OCI-LY1 (cell line): Measurements from ENCODE around the gene ZNF438.

Source experiments
- H2AFZ ChIP-seq: fragments of 200-600 bp; sonication (generic), shearing (Covaris generic); 2 replicates; pipeline ENCODE4 v1.6.0; 2014; ENCODE audit warnings: antibody characterized with exemption, mild to moderate bottlenecking, low read length
- H3F3A ChIP-seq: fragments of 200-600 bp; sonication (generic), shearing (Covaris generic); 2 replicates; pipeline ENCODE4 v1.6.0; 2014; ENCODE audit warnings: mild to moderate bottlenecking, antibody characterized with exemption, low read length, moderate library complexity; ENCODE audit not compliant: insufficient read depth
- H3K27ac ChIP-seq: fragments of 200-600 bp; sonication (generic); 2 replicates; pipeline ENCODE4 v1.5.1; 2014; ENCODE audit warnings: low read length, mixed run types, mild to moderate bottlenecking, low read depth; ENCODE audit not compliant: poor library complexity, severe bottlenecking
- H3K27me3 ChIP-seq: fragments of 200-600 bp; sonication (generic); 2 replicates; pipeline ENCODE4 v1.6.0; 2014; ENCODE audit warnings: antibody characterized with exemption, mild to moderate bottlenecking, low read length, moderate library complexity; ENCODE audit not compliant: insufficient read depth
- H3K36me3 ChIP-seq: fragments of 200-600 bp; sonication (generic); 2 replicates; pipeline ENCODE4 v1.6.1; 2014; ENCODE audit warnings: mild to moderate bottlenecking, antibody characterized with exemption, low read length, moderate library complexity, mixed read lengths; ENCODE audit not compliant: insufficient read depth
- H3K4me1 ChIP-seq: fragments of 200-600 bp; sonication (generic); 2 replicates; pipeline ENCODE4 v1.5.1; 2014; ENCODE audit warnings: mild to moderate bottlenecking, low read length, moderate library complexity; ENCODE audit not compliant: insufficient read depth, severe bottlenecking
- H3K4me2 ChIP-seq: fragments of 200-600 bp; sonication (generic), shearing (Covaris generic); 2 replicates; pipeline ENCODE4 v1.6.1; 2014; ENCODE audit warnings: low read length
- H3K4me3 ChIP-seq: fragments of 200-600 bp; sonication (generic); 2 replicates; pipeline ENCODE4 v1.5.1; 2014; ENCODE audit warnings: low read length, low read depth, mild to moderate bottlenecking, mixed read lengths; ENCODE audit not compliant: poor library complexity, severe bottlenecking
- H3K79me2 ChIP-seq: fragments of 200-600 bp; shearing (Covaris generic); 2 replicates; pipeline ENCODE4 v1.6.1; 2016; ENCODE audit warnings: mixed run types, low read length, mixed read lengths; ENCODE audit not compliant: insufficient read depth
- H3K9ac ChIP-seq: fragments of 200-600 bp; sonication (generic), shearing (Covaris generic); 2 replicates; pipeline ENCODE4 v1.6.1; 2014; ENCODE audit warnings: mild to moderate bottlenecking, low read length, mixed read lengths
- H3K9me2 ChIP-seq: fragments of 200-600 bp; sonication (generic), shearing (Covaris generic); 2 replicates; pipeline ENCODE4 v1.6.1; 2014; ENCODE audit warnings: low read depth, mild to moderate bottlenecking, low read length, mixed read lengths
- H3K9me3 ChIP-seq: fragments of 200-600 bp; shearing (Covaris generic); 2 replicates; pipeline ENCODE4 v1.6.1; 2014; ENCODE audit warnings: low read length, mixed read lengths
- H4K20me1 ChIP-seq: fragments of 200-600 bp; sonication (generic), shearing (Covaris generic); 2 replicates; pipeline ENCODE4 v1.6.0; 2016; ENCODE audit warnings: mild to moderate bottlenecking, low read length; ENCODE audit not compliant: insufficient read depth
- CTCF ChIP-seq: fragments of 200-600 bp; sonication (generic), shearing (Covaris generic); IDR thresholded peaks from 2 replicates; pipeline ENCODE4 v1.5.1; 2017; ENCODE audit warnings: mild to moderate bottlenecking, antibody characterized with exemption, low read length, moderate library complexity, mixed read lengths
- EZH2 ChIP-seq: fragments of 200-600 bp; sonication (generic), shearing (Covaris generic); IDR thresholded peaks from 2 replicates; pipeline ENCODE4 v1.8.0; 2017; ENCODE audit warnings: borderline replicate concordance, mixed run types, mild to moderate bottlenecking, antibody characterized with exemption, low read length, moderate library complexity, mixed read lengths

The ZNF438 gene

DNA sequence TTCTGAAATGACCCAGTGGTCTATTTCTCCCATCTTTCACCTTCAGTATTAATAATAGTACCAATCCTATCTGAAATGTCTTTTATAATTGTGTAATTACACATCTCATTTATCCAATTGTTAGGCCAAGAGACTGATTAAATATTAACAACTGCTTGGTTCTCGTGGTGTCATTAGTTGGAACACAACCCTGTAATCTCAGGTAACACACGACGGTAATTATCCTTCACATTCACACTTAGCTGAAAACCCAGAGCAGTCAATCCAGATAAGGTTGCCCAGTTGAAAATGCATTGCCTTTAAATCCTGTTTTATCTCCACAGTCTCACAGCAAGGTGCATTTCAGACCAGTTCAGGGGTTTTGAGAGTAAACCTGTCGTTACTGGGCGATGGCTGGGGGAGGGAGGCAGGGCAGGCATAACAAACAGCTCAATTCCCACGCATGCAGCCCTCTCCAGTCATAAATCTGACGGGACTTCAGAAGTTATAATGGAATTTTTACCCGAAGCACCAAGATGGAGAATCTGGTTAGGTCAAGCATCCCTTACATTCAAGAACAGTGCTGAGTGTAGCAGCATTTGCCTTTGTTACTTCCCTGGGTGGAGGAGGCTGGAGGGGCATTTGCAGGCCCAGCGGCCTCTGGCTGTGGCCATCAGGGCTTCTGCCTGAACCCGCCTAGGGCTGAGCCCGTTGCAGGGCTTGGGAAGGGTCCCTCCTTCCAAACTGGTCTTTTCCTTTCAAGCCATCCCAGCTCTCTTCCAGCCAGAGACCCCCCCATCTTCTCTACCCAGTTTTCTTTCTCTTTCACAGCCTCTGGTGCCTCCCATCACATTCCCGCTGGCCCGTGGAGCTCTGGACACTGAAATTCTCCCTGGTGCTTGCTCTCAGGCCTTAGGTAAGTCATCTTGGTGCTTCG is 201.1 kb downstream of the ZNF438 start:
- no peaks in the 10 kb centered on the region for H3K9me3 ChIP-seq
- H3F3A ChIP-seq, result no peaks in the 10 kb centered on the region
- no peaks in the 10 kb centered on the region for H3K4me1 ChIP-seq
- no peak overlapping the region for H2AFZ ChIP-seq
- no peak overlapping the region for H3K4me2 ChIP-seq
- TF ChIP-seq EZH2, result no peak
- no peak for TF ChIP-seq CTCF
- no peaks in the 10 kb centered on the region for H3K9me2 ChIP-seq
- H3K4me3 ChIP-seq, result no peak overlapping the region
- H4K20me1 ChIP-seq, result no peaks in the 10 kb centered on the region
- no peaks in the 10 kb centered on the region for H3K27me3 ChIP-seq
- H3K36me3 ChIP-seq, result no peaks in the 10 kb centered on the region
- H3K27ac ChIP-seq, result no peak overlapping the region
- H3K9ac ChIP-seq, result no peak overlapping the region
- H3K79me2 ChIP-seq, result no peaks in the 10 kb centered on the region

DNA sequence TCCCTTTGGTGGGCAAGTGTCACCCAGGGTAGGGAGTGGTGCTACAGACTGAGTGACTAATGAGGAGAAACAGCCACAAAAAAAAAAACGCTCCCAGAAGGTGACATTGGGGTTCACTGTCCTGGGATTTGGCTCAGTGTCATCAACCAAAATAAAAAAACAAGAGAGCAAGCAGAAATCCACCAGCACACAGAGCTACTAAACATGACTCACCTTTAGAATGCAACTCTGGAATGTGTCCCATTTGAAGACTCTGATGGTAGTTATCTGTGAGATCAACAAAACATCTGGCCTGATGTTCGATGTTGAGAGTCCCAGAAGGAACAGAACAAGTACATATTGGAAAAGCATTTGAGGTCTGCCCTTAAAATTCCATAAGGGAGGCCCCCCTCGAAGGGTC is 201.8 kb downstream of the ZNF438 start:
- H3K4me2 ChIP-seq, result no peak overlapping the region
- no peaks in the 10 kb centered on the region for H3K4me1 ChIP-seq
- no peaks in the 10 kb centered on the region for H3K36me3 ChIP-seq
- TF ChIP-seq CTCF, result no peak
- no peak for TF ChIP-seq EZH2
- no peaks in the 10 kb centered on the region for H3F3A ChIP-seq
- no peak overlapping the region for H2AFZ ChIP-seq
- no peaks in the 10 kb centered on the region for H3K27me3 ChIP-seq
- no peak overlapping the region for H3K9ac ChIP-seq
- no peak overlapping the region for H3K27ac ChIP-seq
- no peaks in the 10 kb centered on the region for H3K79me2 ChIP-seq
- no peaks in the 10 kb centered on the region for H3K9me2 ChIP-seq
- no peak overlapping the region for H3K4me3 ChIP-seq
- no peaks in the 10 kb centered on the region for H4K20me1 ChIP-seq
- H3K9me3 ChIP-seq, result no peaks in the 10 kb centered on the region

DNA sequence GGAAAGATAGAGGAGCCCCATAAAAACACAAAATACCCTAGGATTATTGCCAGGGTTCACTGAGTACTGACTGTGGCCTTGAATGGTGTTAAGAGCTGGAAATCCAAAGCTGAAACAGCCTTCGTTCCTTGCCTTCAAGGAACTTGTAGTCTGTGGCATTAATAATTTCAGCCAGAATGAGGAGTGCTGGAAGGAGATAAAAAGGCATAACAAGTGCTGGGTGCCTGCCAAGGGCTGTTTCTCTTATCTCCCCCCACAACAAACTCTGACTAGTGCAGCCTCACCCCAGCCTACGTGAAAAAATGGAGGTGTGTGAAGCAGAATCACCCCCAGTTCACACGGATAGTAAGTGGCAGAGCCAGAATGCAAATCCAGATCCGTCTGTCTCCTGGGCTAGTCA is 203.0 kb downstream of the ZNF438 start:
- Histone ChIP-seq H3K4me3 (no peak overlapping the region), H3K36me3 (no peaks in the 10 kb centered on the region), H3K4me1 (no peaks in the 10 kb centered on the region), H3K4me2 (no peak overlapping the region), H3K9me3 (no peaks in the 10 kb centered on the region), H3F3A (no peaks in the 10 kb centered on the region), H4K20me1 (no peaks in the 10 kb centered on the region), H3K27me3 (no peaks in the 10 kb centered on the region), H3K9me2 (no peaks in the 10 kb centered on the region), H3K79me2 (no peaks in the 10 kb centered on the region), H2AFZ (no peak overlapping the region), H3K27ac (no peak overlapping the region), H3K9ac (no peak overlapping the region)
- TF ChIP-seq EZH2 (no peak), CTCF (no peak)
